GM13976 (cell line): ENCODE results near the gene IL12RB2.

Experiments used
- DNase-seq: peaks from one replicate; pipeline ENCODE4 v3.0.0; 2012; ENCODE audit warnings: low spot score
- in situ Hi-C: fragments of 300-500 bp; cut with MboI; formaldehyde crosslinking; loops from one replicate; pipeline ENCODE4 v1.12.0; 2022; ENCODE audit warnings: low sequenced_read_pairs, mixed read lengths, inconsistent platforms; ENCODE audit not compliant: unreplicated experiment
- TF ChIP-seq, protein P1 (sequence below): IDR thresholded peaks from 2 replicates; pipeline ENCODE4 v1.5.1; 2012; ENCODE audit warnings: borderline replicate concordance, mild to moderate bottlenecking; ENCODE audit not compliant: insufficient read depth; ENCODE audit errors: extremely low read depth, missing control alignments, control extremely low read depth

IL12RB2 gene

DNA sequence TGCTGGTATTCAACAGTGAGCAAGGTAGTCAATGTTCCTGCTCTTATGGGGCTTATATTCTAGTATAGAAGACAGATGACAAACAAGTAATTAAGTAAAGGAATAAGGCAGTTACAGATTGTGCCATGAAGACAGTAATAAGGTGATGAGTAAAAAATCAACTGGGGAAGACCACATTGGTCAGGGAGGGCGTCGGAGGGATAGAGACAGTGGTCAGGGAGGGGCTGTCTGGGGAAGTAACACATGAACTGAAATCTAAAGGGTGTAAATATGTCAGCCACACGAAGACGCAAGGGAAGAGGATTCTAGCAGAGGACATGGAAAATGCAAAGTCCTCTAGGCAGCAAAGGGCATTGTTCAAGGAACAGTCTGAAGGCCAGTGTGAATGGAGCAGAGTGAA lies 10.1 kb downstream of the IL12RB2 start:
- in situ Hi-C loops: no loop called here
- TF ChIP-seq, protein P1, sequence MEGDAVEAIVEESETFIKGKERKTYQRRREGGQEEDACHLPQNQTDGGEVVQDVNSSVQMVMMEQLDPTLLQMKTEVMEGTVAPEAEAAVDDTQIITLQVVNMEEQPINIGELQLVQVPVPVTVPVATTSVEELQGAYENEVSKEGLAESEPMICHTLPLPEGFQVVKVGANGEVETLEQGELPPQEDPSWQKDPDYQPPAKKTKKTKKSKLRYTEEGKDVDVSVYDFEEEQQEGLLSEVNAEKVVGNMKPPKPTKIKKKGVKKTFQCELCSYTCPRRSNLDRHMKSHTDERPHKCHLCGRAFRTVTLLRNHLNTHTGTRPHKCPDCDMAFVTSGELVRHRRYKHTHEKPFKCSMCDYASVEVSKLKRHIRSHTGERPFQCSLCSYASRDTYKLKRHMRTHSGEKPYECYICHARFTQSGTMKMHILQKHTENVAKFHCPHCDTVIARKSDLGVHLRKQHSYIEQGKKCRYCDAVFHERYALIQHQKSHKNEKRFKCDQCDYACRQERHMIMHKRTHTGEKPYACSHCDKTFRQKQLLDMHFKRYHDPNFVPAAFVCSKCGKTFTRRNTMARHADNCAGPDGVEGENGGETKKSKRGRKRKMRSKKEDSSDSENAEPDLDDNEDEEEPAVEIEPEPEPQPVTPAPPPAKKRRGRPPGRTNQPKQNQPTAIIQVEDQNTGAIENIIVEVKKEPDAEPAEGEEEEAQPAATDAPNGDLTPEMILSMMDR: no peak
- DNase-seq: no peak

DNA sequence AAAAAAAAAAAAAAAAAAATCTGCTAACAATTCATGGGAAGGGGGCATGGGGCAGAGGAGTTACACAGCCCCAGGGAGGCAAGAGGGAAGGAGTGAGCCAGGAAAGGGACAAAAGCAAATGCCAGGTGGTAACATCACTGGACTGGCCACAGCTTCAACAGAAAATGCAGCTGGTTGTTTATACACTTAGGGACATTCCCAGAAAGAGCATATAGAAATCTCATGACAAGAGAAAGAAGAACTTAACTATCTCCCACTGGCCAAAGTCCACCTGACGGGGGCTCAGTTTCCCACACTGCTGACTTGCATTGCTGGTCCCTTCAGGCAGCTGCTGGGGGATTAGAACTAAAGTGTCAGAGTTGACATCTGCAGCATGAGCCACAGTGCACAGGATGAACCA lies 14.8 kb downstream of the IL12RB2 start:
- in situ Hi-C loops: no loop called here
- DNase-seq: no peak
- TF ChIP-seq, protein P1: no peak

DNA sequence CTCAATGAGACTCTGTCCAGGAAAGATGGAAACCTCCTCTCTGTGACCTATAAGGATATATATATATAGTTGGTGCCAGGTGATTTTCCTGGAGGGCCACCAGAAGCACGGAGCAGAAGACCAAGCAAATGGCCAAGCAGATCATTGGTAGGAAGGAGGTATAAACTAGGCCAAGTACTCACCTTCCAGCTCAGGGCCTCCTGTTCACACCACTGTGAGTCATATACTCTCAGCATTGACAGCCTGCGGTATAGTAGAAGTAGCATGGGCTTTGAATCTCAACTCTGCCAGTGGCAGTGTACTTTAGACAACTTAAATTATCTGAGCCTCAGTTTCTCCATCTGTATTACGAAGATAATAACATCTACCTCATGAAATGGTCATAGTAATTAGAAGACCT lies 15.4 kb downstream of the IL12RB2 start:
- TF ChIP-seq, protein P1: no peak
- in situ Hi-C loops: no loop called here
- no peak for DNase-seq

DNA sequence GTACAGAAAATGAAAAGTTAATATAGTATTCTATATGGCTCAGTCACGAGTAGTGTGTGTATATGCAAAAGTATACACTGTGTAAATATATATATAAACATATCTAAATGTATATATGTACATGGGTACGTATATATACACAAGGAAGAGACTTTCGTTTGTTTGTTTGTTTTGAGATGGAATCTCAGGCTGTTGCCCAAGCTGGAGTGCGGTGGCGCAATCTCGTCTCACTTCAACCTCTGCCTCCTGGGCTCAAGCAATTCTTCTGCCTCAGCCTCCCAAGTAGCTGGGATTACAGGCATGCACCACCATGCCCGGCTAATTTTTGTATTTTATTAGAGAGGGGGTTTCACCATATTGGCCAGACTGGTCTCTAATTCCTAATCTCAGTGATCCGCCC lies 16.4 kb downstream of the IL12RB2 start:
- in situ Hi-C loops: no loop called here
- TF ChIP-seq, protein P1: no peak
- no peak for DNase-seq

DNA sequence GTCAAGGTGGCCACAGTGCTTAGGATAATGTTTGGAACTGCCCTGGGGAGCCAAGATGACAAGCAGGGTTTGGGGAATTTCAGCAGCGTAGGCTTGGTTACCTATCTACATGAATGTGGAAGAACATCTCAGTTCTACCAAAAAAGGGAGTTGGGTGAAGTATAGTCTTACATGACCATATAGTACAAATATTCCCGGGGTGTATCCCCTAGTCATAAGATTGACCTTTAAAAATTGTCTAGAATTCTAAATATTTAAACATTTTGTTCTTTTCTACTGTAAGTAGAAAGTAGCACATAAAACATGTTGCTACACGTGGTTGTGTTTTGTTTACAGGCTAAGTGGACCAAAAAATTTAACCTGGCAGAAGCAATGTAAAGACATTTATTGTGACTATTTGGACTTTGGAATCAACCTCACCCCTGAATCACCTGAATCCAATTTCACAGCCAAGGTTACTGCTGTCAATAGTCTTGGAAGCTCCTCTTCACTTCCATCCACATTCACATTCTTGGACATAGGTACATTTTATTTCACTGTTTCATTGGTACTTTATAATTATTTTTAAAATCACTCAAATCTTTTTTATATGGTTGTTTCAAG lies 20.3 kb downstream of the IL12RB2 start:
- TF ChIP-seq, protein P1: no peak
- in situ Hi-C loops: no loop called here
- no peak for DNase-seq

DNA sequence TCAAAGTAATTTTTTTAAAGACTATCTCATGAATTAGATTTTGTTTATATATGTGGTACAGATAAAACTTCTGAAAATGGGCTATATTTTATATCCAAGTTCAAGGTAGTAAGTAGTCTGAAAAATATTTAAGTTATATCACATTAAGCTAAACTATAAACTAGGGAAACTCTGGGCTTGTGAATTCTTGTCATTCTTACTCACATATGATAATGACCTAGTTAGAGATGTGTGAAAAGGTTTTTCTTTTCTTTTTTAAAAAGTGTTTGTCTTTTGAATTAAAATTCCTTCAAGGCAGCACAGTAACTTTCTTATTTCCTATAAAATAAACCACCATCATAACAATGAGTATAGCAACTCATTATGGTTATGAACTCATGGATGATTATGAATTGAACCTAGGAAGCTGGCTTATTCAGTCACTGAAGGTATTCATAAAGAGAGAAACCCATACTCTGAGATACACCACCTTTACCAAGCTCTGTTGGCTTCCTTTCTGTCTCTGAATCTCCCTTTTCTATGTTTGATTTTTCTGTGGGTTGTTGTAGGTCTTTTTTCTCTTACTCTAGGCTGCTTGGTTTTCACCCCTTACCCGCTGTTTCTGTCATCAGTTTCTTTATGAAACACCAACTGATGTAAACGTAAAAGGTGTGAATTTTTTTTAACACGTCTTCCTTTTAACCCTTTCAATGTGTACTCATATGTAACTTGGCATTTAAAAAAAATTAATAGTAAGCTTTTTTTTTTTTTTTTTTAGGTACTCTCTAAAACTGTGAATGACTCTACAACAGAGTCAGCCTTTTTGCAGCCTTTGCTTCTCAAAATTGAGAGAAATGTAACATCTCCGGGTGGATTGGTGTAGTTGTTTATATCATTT lies 25.2 kb downstream of the IL12RB2 start:
- in situ Hi-C loops: no loop called here
- DNase-seq: peak; percentile 72
- TF ChIP-seq, protein P1: no peak
